Trophoblast cell (in vitro differentiated cells and primary cell): ENCODE data around the gene ENTR1.

Experiments
- DNase-seq, 2 donors: peaks; one replicate each; pipeline ENCODE4 v3.0.0-alpha.2; 2016
- H2AFZ ChIP-seq: 2 replicates; pipeline ENCODE4 v1.6.1; 2013; ENCODE audit warnings: low read length, moderate library complexity, mild to moderate bottlenecking; ENCODE audit not compliant: insufficient read depth, poor library complexity
- H2AK5ac ChIP-seq: 2 replicates; pipeline ENCODE4 v1.6.1; 2013; ENCODE audit warnings: mild to moderate bottlenecking, low read length
- H2BK120ac ChIP-seq: 2 replicates; pipeline ENCODE4 v1.6.1; 2013; ENCODE audit warnings: low read length, mild to moderate bottlenecking, moderate library complexity; ENCODE audit not compliant: insufficient read depth, poor library complexity
- H2BK12ac ChIP-seq: 2 replicates; pipeline ENCODE4 v1.6.1; 2013; ENCODE audit warnings: mild to moderate bottlenecking, low read length, moderate library complexity
- H2BK5ac ChIP-seq: 2 replicates; pipeline ENCODE4 v1.6.1; 2013; ENCODE audit warnings: low read length, low read depth, moderate library complexity, mild to moderate bottlenecking; ENCODE audit not compliant: poor library complexity
- H3K14ac ChIP-seq: 2 replicates; pipeline ENCODE4 v1.6.1; 2013; ENCODE audit warnings: mild to moderate bottlenecking, low read length
- H3K18ac ChIP-seq: 2 replicates; pipeline ENCODE4 v1.6.1; 2013; ENCODE audit warnings: mild to moderate bottlenecking, low read length
- H3K23ac ChIP-seq: 2 replicates; pipeline ENCODE4 v1.6.1; 2013; ENCODE audit warnings: low read length
- H3K27ac ChIP-seq: 2 replicates; pipeline ENCODE4 v1.5.1; 2013; ENCODE audit warnings: low read depth, mild to moderate bottlenecking, inconsistent platforms, low read length, moderate library complexity
- H3K27me3 ChIP-seq: 2 replicates; pipeline ENCODE4 v1.6.1; 2013; ENCODE audit warnings: inconsistent platforms, mild to moderate bottlenecking, low read length, moderate library complexity; ENCODE audit not compliant: insufficient read depth
- H3K36me3 ChIP-seq, 2 experiments: 1 replicate in 1 of 2; 2 replicates in 1 of 2; pipeline ENCODE4 v1.6.1; 2013; ENCODE audit warnings: low read length in 2 of 2, mild to moderate bottlenecking in 2 of 2, moderate library complexity in 1 of 2; ENCODE audit not compliant: insufficient read depth in 2 of 2, control insufficient read depth in 1 of 2
- H3K4ac ChIP-seq: 2 replicates; pipeline ENCODE4 v1.6.1; 2013; ENCODE audit warnings: low read depth, mild to moderate bottlenecking, low read length, moderate library complexity
- H3K4me1 ChIP-seq, 2 experiments: 1 replicate in 1 of 2; 2 replicates in 1 of 2; pipeline ENCODE4 v1.6.1; 2013; ENCODE audit warnings: low read length in 2 of 2, mild to moderate bottlenecking in 2 of 2, moderate library complexity in 1 of 2; ENCODE audit not compliant: insufficient read depth in 2 of 2, control insufficient read depth in 1 of 2
- H3K4me2 ChIP-seq: 2 replicates; pipeline ENCODE4 v1.6.1; 2013; ENCODE audit warnings: inconsistent platforms, mild to moderate bottlenecking, low read length, moderate library complexity
- H3K4me3 ChIP-seq: 2 replicates; pipeline ENCODE4 v1.5.1; 2013; ENCODE audit warnings: mild to moderate bottlenecking, low read depth, low read length, inconsistent platforms
- H3K79me1 ChIP-seq: one replicate; pipeline ENCODE4 v1.6.1; 2013; ENCODE audit warnings: low read length
- H3K79me2 ChIP-seq: 2 replicates; pipeline ENCODE4 v1.6.1; 2013; ENCODE audit warnings: low read length, mild to moderate bottlenecking; ENCODE audit not compliant: control insufficient read depth, insufficient read depth, poor library complexity
- H3K9ac ChIP-seq: 2 replicates; pipeline ENCODE4 v1.6.1; 2013; ENCODE audit warnings: mild to moderate bottlenecking, low read length
- H3K9me3 ChIP-seq: 2 replicates; pipeline ENCODE4 v1.6.1; 2013; ENCODE audit warnings: low read depth, mild to moderate bottlenecking, control low read depth, inconsistent platforms, low read length; ENCODE audit not compliant: insufficient read depth
- H4K12ac ChIP-seq: 2 replicates; pipeline ENCODE4 v1.6.1; 2013; ENCODE audit warnings: low read depth, mild to moderate bottlenecking, low read length, moderate library complexity
- H4K8ac ChIP-seq: 2 replicates; pipeline ENCODE4 v1.6.1; 2013; ENCODE audit warnings: low read depth, mild to moderate bottlenecking, low read length, moderate library complexity
- H4K91ac ChIP-seq: one replicate; pipeline ENCODE4 v1.6.1; 2013; ENCODE audit warnings: low read depth, mild to moderate bottlenecking, low read length, moderate library complexity
- WGBS: extraction: QIAGEN DNeasy Blood & Tissue Kit; methylation state at CpG from one replicate; pipeline ENCODE4 v1.1.7; 2013; ENCODE audit warnings: missing lambda C conversion rate; ENCODE audit not compliant: insufficient read length, insufficient coverage; ENCODE audit errors: extremely low coverage; 5-methylcytosine and 5-hydroxymethylcytosine counted together

Gene ENTR1

DNA sequence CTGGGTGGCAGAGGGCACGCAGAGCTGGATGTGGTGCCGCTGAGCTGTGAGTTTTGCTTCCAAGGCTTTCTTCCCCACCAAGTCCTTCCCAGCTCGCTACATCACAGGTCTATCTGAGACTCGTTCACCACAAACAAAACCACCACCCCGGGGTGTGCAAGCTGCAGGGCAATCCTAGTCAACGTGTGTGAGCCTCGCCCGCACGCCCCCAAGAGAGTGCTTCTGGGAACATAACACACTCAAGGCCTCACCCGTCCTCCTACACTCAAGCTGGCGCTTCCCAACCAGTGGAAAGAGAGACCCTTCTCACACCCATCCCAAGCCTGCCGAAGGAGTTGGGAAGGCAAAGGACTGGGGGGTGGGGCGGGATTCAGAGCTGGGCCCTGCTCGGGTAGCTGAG, 21.0 kb downstream of the ENTR1 start:
- Histone ChIP-seq H2BK120ac (no peak overlapping the region), H3K4me1 (no peaks in the 10 kb centered on the region), H2BK12ac (no peak overlapping the region), H3K4me2 (no peak overlapping the region), H3K4me3 (no peak overlapping the region), H3K23ac (no peak overlapping the region), H3K79me1 (no peaks in the 10 kb centered on the region), H4K91ac (no peak overlapping the region), H2AFZ (no peak overlapping the region), H3K27me3 (no peaks in the 10 kb centered on the region), H3K9ac (no peak overlapping the region), H2BK5ac (no peak overlapping the region), H4K8ac (no peak overlapping the region), H3K79me2 (no peaks in the 10 kb centered on the region), H3K36me3 (peaks cover 60 to 75% of the 10 kb centered on the region in 2 experiments), H3K18ac (no peak overlapping the region), H3K14ac (no peak overlapping the region), H4K12ac (no peak overlapping the region), H3K4ac (no peak overlapping the region), H3K9me3 (no peaks in the 10 kb centered on the region), H3K27ac (no peak overlapping the region), H2AK5ac (no peak overlapping the region)
- no peak for DNase-seq
- WGBS, result no CpG with 5 or more reads among the region's 14 CpGs

- H3K27ac ChIP-seq, result no peak overlapping the region
- H3K79me1 ChIP-seq, result no peaks in the 10 kb centered on the region
- no peak overlapping the region for H4K91ac ChIP-seq
- no peak overlapping the region for H2AK5ac ChIP-seq
- H3K36me3 ChIP-seq, result peaks cover 60 to 76% of the 10 kb centered on the region in 2 experiments
- no peak overlapping the region for H2BK12ac ChIP-seq
- H3K9ac ChIP-seq, result no peak overlapping the region
- no peaks in the 10 kb centered on the region for H3K27me3 ChIP-seq
- no peak overlapping the region for H3K18ac ChIP-seq
- H3K4me1 ChIP-seq, result no peaks in the 10 kb centered on the region
- no peak overlapping the region for H3K14ac ChIP-seq
- H3K4me3 ChIP-seq, result no peak overlapping the region
- no peaks in the 10 kb centered on the region for H3K79me2 ChIP-seq
- H4K12ac ChIP-seq, result no peak overlapping the region
- DNase-seq, result no peak
- no peak overlapping the region for H3K4ac ChIP-seq
- no peak overlapping the region for H3K4me2 ChIP-seq
- WGBS, result no CpG with 5 or more reads among the region's 19 CpGs
- no peak overlapping the region for H2BK5ac ChIP-seq
- H2AFZ ChIP-seq, result no peak overlapping the region
- H3K9me3 ChIP-seq, result no peaks in the 10 kb centered on the region
- no peak overlapping the region for H3K23ac ChIP-seq
- no peak overlapping the region for H4K8ac ChIP-seq
- no peak overlapping the region for H2BK120ac ChIP-seq
Observed at GRCh38 chr9:136387217-136387616, 23.2 kb downstream of the ENTR1 start.

DNA sequence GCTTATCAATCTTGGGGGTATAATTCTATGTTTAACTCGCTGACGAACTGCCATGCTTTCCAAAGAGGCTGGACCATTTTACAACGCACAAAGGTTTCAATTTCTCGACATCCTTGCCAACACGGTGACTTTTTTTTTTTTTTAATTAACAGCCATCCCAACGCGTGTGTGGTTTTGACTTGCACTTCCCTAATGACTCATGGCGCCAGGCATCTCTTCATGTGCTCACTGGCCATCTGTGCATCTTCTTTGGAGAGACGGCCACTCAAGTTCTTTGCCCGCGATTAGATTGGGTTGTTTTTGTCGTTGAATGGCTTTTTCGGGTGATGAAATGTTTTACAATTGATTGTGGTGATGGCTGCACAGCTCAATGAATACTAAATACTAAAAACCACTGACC, 24.4 kb downstream of the ENTR1 start:
- Histone ChIP-seq H3K14ac (no peak overlapping the region), H3K18ac (no peak overlapping the region), H4K91ac (no peak overlapping the region), H3K79me1 (no peaks in the 10 kb centered on the region), H3K79me2 (no peaks in the 10 kb centered on the region), H3K9ac (no peak overlapping the region), H2AFZ (no peak overlapping the region), H3K4me3 (no peak overlapping the region), H2AK5ac (no peak overlapping the region), H3K4me1 (no peaks in the 10 kb centered on the region), H2BK12ac (no peak overlapping the region), H4K8ac (no peak overlapping the region), H2BK5ac (no peak overlapping the region), H3K4ac (no peak overlapping the region), H3K23ac (no peak overlapping the region), H3K9me3 (no peaks in the 10 kb centered on the region), H4K12ac (no peak overlapping the region), H3K4me2 (no peak overlapping the region), H2BK120ac (no peak overlapping the region), H3K36me3 (peaks cover 64 to 79% of the 10 kb centered on the region in 2 experiments), H3K27ac (no peak overlapping the region), H3K27me3 (no peaks in the 10 kb centered on the region)
- DNase-seq, result no peak
- WGBS, result no CpG with 5 or more reads among the region's 13 CpGs

- Histone ChIP-seq H4K91ac (no peak overlapping the region), H2AK5ac (no peak overlapping the region), H3K4me1 (no peaks in the 10 kb centered on the region), H3K4me3 (no peak overlapping the region), H3K18ac (no peak overlapping the region), H3K36me3 (peaks cover 73 to 86% of the 10 kb centered on the region in 2 experiments), H3K9ac (no peak overlapping the region), H3K14ac (no peak overlapping the region), H4K12ac (no peak overlapping the region), H3K4me2 (no peak overlapping the region), H2AFZ (no peak overlapping the region), H2BK120ac (no peak overlapping the region), H3K79me2 (no peaks in the 10 kb centered on the region), H3K27me3 (no peaks in the 10 kb centered on the region), H2BK12ac (no peak overlapping the region), H3K4ac (no peak overlapping the region), H4K8ac (no peak overlapping the region), H3K23ac (no peak overlapping the region), H3K9me3 (no peaks in the 10 kb centered on the region), H2BK5ac (no peak overlapping the region), H3K79me1 (no peaks in the 10 kb centered on the region), H3K27ac (no peak overlapping the region)
- no peak for DNase-seq
- WGBS, result no CpG with 5 or more reads among the region's 11 CpGs
Observed at GRCh38 chr9:136385015-136385414, 25.4 kb downstream of the ENTR1 start.
